Nephron (organoid): ENCODE results near the gene HABP4.

Experiments
- H3K27ac Mint-ChIP-seq, 3 experiments: 2 replicates each; pipeline ENCODE4 v1.8.0; 2020; ENCODE audit warnings: mixed read lengths in 3 of 3, mild to moderate bottlenecking in 2 of 3, moderate library complexity in 1 of 3
- H3K27me3 Mint-ChIP-seq: 2 replicates; pipeline ENCODE4 v1.8.0; 2021; ENCODE audit warnings: low read depth, mild to moderate bottlenecking, moderate library complexity, mixed read lengths
- H3K36me3 Mint-ChIP-seq: 2 replicates; pipeline ENCODE4 v1.8.0; 2020; ENCODE audit warnings: low read depth, mixed read lengths
- H3K4me1 Mint-ChIP-seq: 2 replicates; pipeline ENCODE4 v1.8.0; 2020; ENCODE audit warnings: mixed read lengths
- H3K4me3 Mint-ChIP-seq, 3 experiments: 2 replicates each; pipeline ENCODE4 v1.8.0; 2020; ENCODE audit warnings: mild to moderate bottlenecking in 3 of 3, mixed read lengths in 3 of 3, moderate library complexity in 2 of 3
- H3K9me3 Mint-ChIP-seq: 2 replicates; pipeline ENCODE4 v1.8.0; 2020; ENCODE audit warnings: mixed read lengths
- TF ChIP-seq, protein P1 (sequence below), 3 experiments: fragments of 200-600 bp; sonication (generic); IDR thresholded peaks; one replicate each; pipeline ENCODE4 v1.5.0; 2021; ENCODE audit warnings: antibody characterized with exemption in 3 of 3; ENCODE audit not compliant: unreplicated experiment in 3 of 3

Gene HABP4

DNA sequence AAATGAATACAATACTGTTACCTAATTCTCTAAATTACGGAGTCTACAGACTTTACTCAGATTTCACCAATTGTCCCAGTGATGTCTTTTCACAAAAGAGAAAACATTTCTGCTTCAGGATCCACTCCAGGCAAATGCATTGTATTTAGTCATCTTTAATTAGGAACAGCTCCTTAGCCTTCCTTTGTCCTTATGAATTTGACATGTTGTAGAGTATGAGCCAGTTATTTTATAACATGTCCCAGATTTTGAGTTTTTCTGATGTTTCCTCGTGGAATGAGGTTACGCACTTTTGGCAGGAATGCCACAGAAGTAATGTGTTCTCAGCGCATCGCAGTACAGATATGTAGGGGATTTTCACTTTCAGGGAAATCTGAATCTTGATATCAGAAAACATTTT, 10.5 kb downstream of the HABP4 start:
- H3K27me3 Mint-ChIP-seq, result no peaks in the 10 kb centered on the region
- peak overlapping the region in 2 of 3 experiments; percentile 34 to 49 for H3K27ac Mint-ChIP-seq
- H3K36me3 Mint-ChIP-seq, result peaks cover 20% of the 10 kb centered on the region
- TF ChIP-seq, protein P1, sequence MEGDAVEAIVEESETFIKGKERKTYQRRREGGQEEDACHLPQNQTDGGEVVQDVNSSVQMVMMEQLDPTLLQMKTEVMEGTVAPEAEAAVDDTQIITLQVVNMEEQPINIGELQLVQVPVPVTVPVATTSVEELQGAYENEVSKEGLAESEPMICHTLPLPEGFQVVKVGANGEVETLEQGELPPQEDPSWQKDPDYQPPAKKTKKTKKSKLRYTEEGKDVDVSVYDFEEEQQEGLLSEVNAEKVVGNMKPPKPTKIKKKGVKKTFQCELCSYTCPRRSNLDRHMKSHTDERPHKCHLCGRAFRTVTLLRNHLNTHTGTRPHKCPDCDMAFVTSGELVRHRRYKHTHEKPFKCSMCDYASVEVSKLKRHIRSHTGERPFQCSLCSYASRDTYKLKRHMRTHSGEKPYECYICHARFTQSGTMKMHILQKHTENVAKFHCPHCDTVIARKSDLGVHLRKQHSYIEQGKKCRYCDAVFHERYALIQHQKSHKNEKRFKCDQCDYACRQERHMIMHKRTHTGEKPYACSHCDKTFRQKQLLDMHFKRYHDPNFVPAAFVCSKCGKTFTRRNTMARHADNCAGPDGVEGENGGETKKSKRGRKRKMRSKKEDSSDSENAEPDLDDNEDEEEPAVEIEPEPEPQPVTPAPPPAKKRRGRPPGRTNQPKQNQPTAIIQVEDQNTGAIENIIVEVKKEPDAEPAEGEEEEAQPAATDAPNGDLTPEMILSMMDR (IDR thresholded peaks at IDR 0.05; ENCODE audit: unreplicated experiment in 3 of 3), result no peak
- H3K9me3 Mint-ChIP-seq, result no peaks in the 10 kb centered on the region
- peaks cover 12% of the 10 kb centered on the region for H3K4me1 Mint-ChIP-seq
- H3K4me3 Mint-ChIP-seq, result no peak overlapping the region

DNA sequence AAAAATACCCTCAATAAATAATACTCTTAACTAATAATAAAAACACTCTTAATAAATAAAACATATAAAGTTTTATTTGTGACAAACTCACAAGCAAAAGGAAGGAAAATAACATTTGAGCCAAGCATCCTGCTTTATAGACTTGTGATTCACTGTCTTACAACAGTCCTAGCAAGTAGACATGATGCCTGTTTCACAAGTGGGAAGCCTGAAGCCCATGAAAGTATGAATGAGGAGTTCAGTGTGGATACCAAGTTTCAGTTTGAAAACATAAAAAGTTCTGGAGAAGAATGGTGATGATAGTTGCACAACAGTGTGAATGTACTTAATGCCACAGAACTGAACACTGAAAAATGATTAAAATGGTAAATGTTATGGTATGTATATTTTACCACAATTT, 10.9 kb downstream of the HABP4 start:
- TF ChIP-seq, protein P1 (IDR thresholded peaks at IDR 0.05; ENCODE audit: unreplicated experiment in 3 of 3), result no peak
- Mint-ChIP-seq H3K27me3 (no peaks in the 10 kb centered on the region), H3K9me3 (no peaks in the 10 kb centered on the region), H3K27ac (no peak overlapping the region), H3K4me1 (peaks cover 12% of the 10 kb centered on the region), H3K4me3 (no peak overlapping the region), H3K36me3 (peaks cover 24% of the 10 kb centered on the region)

DNA sequence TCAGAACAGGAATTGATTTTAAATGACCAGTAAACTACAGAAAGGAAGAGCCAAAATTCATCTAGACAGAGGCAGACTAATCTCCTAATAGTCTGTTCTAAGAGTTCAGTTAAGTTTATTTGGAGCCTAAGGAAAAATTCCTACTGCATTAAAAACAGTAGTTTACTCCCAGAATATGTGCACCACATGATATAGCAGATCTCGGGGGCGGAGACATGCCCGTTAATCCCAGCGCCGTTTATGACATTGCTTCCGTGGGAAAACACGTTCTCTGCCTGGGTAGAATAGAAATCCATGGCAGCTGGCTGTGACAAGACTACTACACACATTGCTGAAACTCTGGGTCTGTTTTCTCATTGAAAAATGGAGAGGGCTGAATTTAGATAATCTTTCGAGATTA, 11.4 kb downstream of the HABP4 start:
- Mint-ChIP-seq H3K9me3 (no peaks in the 10 kb centered on the region), H3K36me3 (peaks cover 26% of the 10 kb centered on the region), H3K4me1 (peaks cover 12% of the 10 kb centered on the region), H3K4me3 (no peak overlapping the region), H3K27ac (no peak overlapping the region), H3K27me3 (no peaks in the 10 kb centered on the region)
- TF ChIP-seq, protein P1 (IDR thresholded peaks at IDR 0.05; ENCODE audit: unreplicated experiment in 3 of 3), result no peak

DNA sequence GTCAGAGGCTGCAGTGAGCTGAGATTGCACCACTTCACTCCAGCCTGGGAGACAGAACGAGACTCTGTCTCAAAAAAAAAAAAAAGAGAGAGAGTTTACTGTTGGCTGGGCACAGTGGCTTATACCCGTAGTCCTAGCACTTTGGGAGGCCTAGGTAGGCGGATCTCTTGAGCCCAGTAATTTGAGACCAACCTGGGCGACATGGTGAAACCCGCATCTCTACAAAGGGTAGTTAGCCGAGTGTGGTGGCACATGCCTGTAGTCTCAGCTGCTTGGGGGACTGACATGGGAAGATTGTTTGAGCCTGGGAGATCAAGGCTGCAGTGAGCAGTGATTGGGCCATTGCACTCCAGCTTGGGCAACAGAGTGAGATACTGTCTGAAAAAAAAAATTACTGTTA, 12.6 kb downstream of the HABP4 start:
- H3K36me3 Mint-ChIP-seq, result peaks cover 27% of the 10 kb centered on the region
- H3K27me3 Mint-ChIP-seq, result no peaks in the 10 kb centered on the region
- peaks cover 12% of the 10 kb centered on the region for H3K4me1 Mint-ChIP-seq
- H3K4me3 Mint-ChIP-seq, result no peak overlapping the region
- TF ChIP-seq, protein P1 (IDR thresholded peaks at IDR 0.05; ENCODE audit: unreplicated experiment in 3 of 3), result no peak
- H3K27ac Mint-ChIP-seq, result no peak overlapping the region
- H3K9me3 Mint-ChIP-seq, result no peaks in the 10 kb centered on the region

GRCh38 chr9:96464426-96464825, 14.5 kb downstream of the HABP4 start:
- H3K36me3 Mint-ChIP-seq, result peaks cover 29% of the 10 kb centered on the region
- no peaks in the 10 kb centered on the region for H3K9me3 Mint-ChIP-seq
- peak overlapping the region in 1 of 3 experiments; percentile 3 for H3K27ac Mint-ChIP-seq
- H3K4me3 Mint-ChIP-seq, result no peak overlapping the region
- TF ChIP-seq, protein P1 (IDR thresholded peaks at IDR 0.05; ENCODE audit: unreplicated experiment in 3 of 3), result no peak
- H3K4me1 Mint-ChIP-seq, result peaks cover 12% of the 10 kb centered on the region
- no peaks in the 10 kb centered on the region for H3K27me3 Mint-ChIP-seq

DNA sequence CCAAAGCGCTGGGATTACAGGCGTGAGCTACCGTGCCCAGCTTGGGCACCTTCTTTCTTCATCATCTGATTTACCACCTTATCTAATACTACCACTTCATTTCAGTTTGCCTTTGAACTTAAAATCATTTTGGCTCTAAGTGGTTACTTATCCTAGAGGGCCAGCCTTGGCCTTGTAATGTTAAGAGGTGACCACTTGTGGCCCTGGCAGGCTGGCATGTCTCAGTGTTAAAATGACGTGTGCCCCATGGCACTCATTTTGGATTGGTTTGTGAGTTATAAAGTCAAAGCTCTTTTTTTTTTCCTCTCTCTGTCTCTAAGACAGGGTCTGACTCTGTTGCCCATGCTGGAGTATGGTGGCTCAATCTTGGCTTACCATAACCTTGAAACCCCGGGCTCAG, 17.8 kb downstream of the HABP4 start:
- Mint-ChIP-seq H3K27me3 (no peaks in the 10 kb centered on the region), H3K27ac (no peak overlapping the region), H3K4me1 (peaks cover 8% of the 10 kb centered on the region), H3K4me3 (no peak overlapping the region), H3K36me3 (peaks cover 29% of the 10 kb centered on the region), H3K9me3 (no peaks in the 10 kb centered on the region)
- TF ChIP-seq, protein P1 (IDR thresholded peaks at IDR 0.05; ENCODE audit: unreplicated experiment in 3 of 3), result no peak
